ENCODE results near the gene CEP170B. TPM values are rescaled to one million over a fixed set of nuclear protein-coding genes. Genes with fewer than 3 reads are reported as not detected.

CEP170B gene
- total and polyA plus RNA-seq, 2 donors (not counting 1 experiment from before 2014, with no cell fraction given), result 0.16 to 0.59 TPM

DNA sequence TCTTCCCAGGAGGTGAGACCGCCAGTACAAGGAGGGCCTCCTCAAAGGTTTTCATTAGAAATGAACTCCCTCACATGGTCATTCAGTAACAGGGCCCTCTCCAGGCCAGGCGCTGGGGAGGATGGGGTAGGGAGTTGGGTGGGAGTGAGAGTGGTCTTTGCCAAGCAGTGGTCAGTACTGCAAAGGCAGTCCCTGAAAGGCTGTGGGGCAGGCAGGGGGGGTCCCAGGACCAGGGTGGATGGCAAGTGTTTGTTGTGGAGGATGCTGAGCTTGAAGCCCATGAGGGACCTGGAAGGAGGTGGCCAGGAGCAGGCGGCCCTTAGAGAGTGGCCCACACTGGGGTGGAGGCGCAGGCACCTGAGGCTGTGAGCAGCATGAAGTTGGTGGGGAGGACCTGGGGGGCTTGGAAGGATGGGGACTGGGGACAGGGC lies 26.1 kb downstream of the CEP170B start:
- H3K27me3 Mint-ChIP-seq, result no peaks in the 10 kb centered on the region
- 87% methylated on average over 3 of the region's 4 CpGs for WGBS (ENCODE audit: insufficient coverage)
- Histone ChIP-seq H2AFZ (ENCODE audit: insufficient read depth, low read depth, low read length, poor library complexity, severe bottlenecking) (no peak overlapping the region), H3K36me3 (replicated peaks in 1 of 2; ENCODE audit: control extremely low read depth in 1 of 2, control insufficient read depth in 1 of 2, extremely low read depth in 1 of 2, insufficient read depth in 2 of 2, low read length in 1 of 2) (no peaks in the 10 kb centered on the region), H3K4me3 (ENCODE audit: control extremely low read depth in 1 of 5, extremely low read depth in 1 of 5, insufficient read depth in 1 of 5, low read depth in 2 of 5, low read length in 4 of 5) (no peak overlapping the region), H3K27ac (ENCODE audit: low read length in 2 of 2) (no peak overlapping the region), H3K9me3 (ENCODE audit: control extremely low read depth in 1 of 3, control insufficient read depth in 2 of 3, insufficient read depth in 1 of 3, low read length in 2 of 3) (no peaks in the 10 kb centered on the region), H3K9ac (ENCODE audit: low read length) (no peak overlapping the region), H3K4me2 (replicated peaks; ENCODE audit: low read depth, low read length, poor library complexity, severe bottlenecking) (no peak overlapping the region), H3K4me1 (ENCODE audit: control insufficient read depth in 2 of 2, insufficient read depth in 2 of 2, low read length in 2 of 2) (no peaks in the 10 kb centered on the region), H4K20me1 (ENCODE audit: control insufficient read depth, insufficient read depth, low read length, poor library complexity, severe bottlenecking) (no peaks in the 10 kb centered on the region), H3K27me3 (replicated peaks in 1 of 4; ENCODE audit: control extremely low read depth in 1 of 4, control insufficient read depth in 3 of 4, insufficient read depth in 4 of 4, low read length in 3 of 4) (no peaks in the 10 kb centered on the region), H3K79me2 (ENCODE audit: control insufficient read depth, insufficient read depth, low read length) (no peaks in the 10 kb centered on the region)
- ATAC-seq (ENCODE audit: low read depth) (no peak), DNase-seq (no peak)
- intact Hi-C loops (cut with micrococcal nuclease), result no loop called here
- no peaks in the 10 kb centered on the region for H3K9me3 Mint-ChIP-seq (ENCODE audit: insufficient read depth)
- H3K4me3 Mint-ChIP-seq, result no peak overlapping the region
- H3K4me1 Mint-ChIP-seq, result no peaks in the 10 kb centered on the region
- POLR2A ChIA-PET, result no interaction called here
- no peak overlapping the region for H3K27ac Mint-ChIP-seq
- CTCF ChIA-PET, result no interaction called here
- no peak for TF ChIP-seq EZH2 (IDR thresholded peaks at IDR 0.05; ENCODE audit: borderline replicate concordance, insufficient read depth, low read depth, low read length, poor library complexity, severe bottlenecking)
- TF ChIP-seq, protein P1, sequence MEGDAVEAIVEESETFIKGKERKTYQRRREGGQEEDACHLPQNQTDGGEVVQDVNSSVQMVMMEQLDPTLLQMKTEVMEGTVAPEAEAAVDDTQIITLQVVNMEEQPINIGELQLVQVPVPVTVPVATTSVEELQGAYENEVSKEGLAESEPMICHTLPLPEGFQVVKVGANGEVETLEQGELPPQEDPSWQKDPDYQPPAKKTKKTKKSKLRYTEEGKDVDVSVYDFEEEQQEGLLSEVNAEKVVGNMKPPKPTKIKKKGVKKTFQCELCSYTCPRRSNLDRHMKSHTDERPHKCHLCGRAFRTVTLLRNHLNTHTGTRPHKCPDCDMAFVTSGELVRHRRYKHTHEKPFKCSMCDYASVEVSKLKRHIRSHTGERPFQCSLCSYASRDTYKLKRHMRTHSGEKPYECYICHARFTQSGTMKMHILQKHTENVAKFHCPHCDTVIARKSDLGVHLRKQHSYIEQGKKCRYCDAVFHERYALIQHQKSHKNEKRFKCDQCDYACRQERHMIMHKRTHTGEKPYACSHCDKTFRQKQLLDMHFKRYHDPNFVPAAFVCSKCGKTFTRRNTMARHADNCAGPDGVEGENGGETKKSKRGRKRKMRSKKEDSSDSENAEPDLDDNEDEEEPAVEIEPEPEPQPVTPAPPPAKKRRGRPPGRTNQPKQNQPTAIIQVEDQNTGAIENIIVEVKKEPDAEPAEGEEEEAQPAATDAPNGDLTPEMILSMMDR (IDR thresholded peaks at IDR 0.05), result no peak

DNA sequence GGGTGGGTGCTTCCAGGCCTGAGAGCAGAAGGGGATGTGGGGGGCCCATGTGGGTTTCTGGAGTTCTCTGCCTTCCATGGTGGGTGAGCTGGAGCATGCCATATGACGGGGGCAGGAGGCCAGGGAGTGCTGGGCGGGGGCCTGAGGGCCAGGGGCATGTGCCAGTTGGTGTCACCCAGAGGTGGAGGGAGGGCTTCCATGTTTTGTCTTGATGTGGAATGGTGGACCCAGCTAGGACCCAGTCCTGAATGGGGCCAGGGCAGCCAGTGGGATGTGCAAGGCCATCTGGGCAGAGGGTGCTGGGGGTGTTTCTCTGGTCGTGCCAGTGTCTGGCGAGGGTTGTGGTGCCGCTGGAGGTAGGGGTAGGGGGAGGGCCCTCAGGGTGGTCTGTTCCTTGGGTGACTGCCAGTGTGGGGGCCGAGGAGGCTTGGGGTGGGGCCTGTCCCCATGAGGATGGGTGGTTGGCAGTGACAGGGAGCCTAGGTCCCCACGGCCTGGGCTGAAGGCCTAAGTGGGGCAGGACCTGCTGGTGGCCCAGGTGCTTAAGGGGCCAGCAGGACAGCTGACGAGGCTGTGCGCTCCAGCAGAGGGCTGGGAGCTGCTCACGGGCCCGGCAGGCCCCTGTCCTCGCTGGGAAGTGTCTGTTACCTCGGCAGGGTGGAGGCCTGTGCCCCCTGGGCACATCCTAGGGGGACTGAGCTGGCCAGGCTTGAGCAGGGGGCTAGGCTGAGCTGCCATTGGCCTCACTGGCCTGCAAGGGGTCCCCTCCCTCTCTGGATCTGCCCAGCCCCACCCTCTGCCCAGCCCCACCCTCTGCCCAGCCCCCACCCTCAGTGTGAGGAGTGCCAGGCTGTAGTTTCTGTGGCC lies 26.8 kb downstream of the CEP170B start:
- 72% methylated on average over 13 of the region's 13 CpGs for WGBS (ENCODE audit: insufficient coverage)
- ATAC-seq (ENCODE audit: low read depth), result no peak
- TF ChIP-seq, protein P1 (IDR thresholded peaks at IDR 0.05), result no peak
- no peak for TF ChIP-seq EZH2 (IDR thresholded peaks at IDR 0.05; ENCODE audit: borderline replicate concordance, insufficient read depth, low read depth, low read length, poor library complexity, severe bottlenecking)
- Histone ChIP-seq H2AFZ (ENCODE audit: insufficient read depth, low read depth, low read length, poor library complexity, severe bottlenecking) (no peak overlapping the region), H3K4me1 (ENCODE audit: control insufficient read depth in 2 of 2, insufficient read depth in 2 of 2, low read length in 2 of 2) (peaks cover 0 to 5% of the 10 kb centered on the region in 2 donors), H3K4me3 (ENCODE audit: control extremely low read depth in 1 of 5, extremely low read depth in 1 of 5, insufficient read depth in 1 of 5, low read depth in 2 of 5, low read length in 4 of 5) (no peak overlapping the region), H3K4me2 (replicated peaks; ENCODE audit: low read depth, low read length, poor library complexity, severe bottlenecking) (no peak overlapping the region), H3K79me2 (ENCODE audit: control insufficient read depth, insufficient read depth, low read length) (no peaks in the 10 kb centered on the region), H3K36me3 (replicated peaks in 1 of 2; ENCODE audit: control extremely low read depth in 1 of 2, control insufficient read depth in 1 of 2, extremely low read depth in 1 of 2, insufficient read depth in 2 of 2, low read length in 1 of 2) (no peaks in the 10 kb centered on the region), H4K20me1 (ENCODE audit: control insufficient read depth, insufficient read depth, low read length, poor library complexity, severe bottlenecking) (no peaks in the 10 kb centered on the region), H3K27ac (ENCODE audit: low read length in 2 of 2) (no peak overlapping the region), H3K9ac (ENCODE audit: low read length) (no peak overlapping the region), H3K9me3 (ENCODE audit: control extremely low read depth in 1 of 3, control insufficient read depth in 2 of 3, insufficient read depth in 1 of 3, low read length in 2 of 3) (no peaks in the 10 kb centered on the region), H3K27me3 (replicated peaks in 1 of 4; ENCODE audit: control extremely low read depth in 1 of 4, control insufficient read depth in 3 of 4, insufficient read depth in 4 of 4, low read length in 3 of 4) (no peaks in the 10 kb centered on the region)
- H3K27me3 Mint-ChIP-seq, result peaks cover 5% of the 10 kb centered on the region
- intact Hi-C loops (cut with micrococcal nuclease), result no loop called here
- CTCF ChIA-PET, result no interaction called here
- DNase-seq, result peak; percentile 13
- peaks cover 4% of the 10 kb centered on the region for H3K4me1 Mint-ChIP-seq
- no peak overlapping the region for H3K4me3 Mint-ChIP-seq
- H3K27ac Mint-ChIP-seq, result no peak overlapping the region
- no peaks in the 10 kb centered on the region for H3K9me3 Mint-ChIP-seq (ENCODE audit: insufficient read depth)
- POLR2A ChIA-PET, result no interaction called here
